ENCODE measurements around the gene ANKRD52. TPM values are rescaled to one million over a fixed set of nuclear protein-coding genes. Genes with fewer than 3 reads are reported as not detected.

ANKRD52 gene
- total RNA-seq, 6 experiments from 2014 or later, result 10.6 to 16.1 (median 12.2) TPM

DNA sequence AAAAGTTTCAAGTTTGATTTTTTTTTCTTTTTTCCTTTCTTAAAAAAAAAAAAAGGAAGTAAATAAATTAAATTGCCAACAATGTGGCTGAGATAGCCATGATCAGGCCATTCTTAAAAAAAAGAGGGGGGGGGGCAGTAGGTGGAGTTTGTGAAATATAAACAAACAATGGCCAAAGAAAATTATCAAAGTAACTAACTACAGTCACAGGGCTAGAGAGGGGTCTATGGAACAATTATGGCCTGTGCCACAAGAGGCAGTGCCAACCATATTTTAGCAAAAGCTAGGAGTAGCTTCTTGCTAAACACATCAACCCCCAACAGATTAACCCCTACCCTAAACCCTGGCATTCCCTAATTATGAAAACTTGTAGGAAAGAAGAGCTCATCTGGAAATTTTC is 52.7 kb downstream of the ANKRD52 start:
- Histone ChIP-seq H3K27ac (no peak overlapping the region), H3K27me3 (no peaks in the 10 kb centered on the region), H3K9me3 (no peaks in the 10 kb centered on the region), H3K4me1 (peaks cover 0 to 7% (median 0%) of the 10 kb centered on the region in 4 donors), H3K4me3 (no peak overlapping the region), H3K36me3 (peaks cover 5 to 44% (median 26%) of the 10 kb centered on the region in 4 donors)
- intact Hi-C loops (cut with DNase I), result no loop called here
- no peak for ATAC-seq
- DNase-seq, result no peak
- TF ChIP-seq, protein P1, sequence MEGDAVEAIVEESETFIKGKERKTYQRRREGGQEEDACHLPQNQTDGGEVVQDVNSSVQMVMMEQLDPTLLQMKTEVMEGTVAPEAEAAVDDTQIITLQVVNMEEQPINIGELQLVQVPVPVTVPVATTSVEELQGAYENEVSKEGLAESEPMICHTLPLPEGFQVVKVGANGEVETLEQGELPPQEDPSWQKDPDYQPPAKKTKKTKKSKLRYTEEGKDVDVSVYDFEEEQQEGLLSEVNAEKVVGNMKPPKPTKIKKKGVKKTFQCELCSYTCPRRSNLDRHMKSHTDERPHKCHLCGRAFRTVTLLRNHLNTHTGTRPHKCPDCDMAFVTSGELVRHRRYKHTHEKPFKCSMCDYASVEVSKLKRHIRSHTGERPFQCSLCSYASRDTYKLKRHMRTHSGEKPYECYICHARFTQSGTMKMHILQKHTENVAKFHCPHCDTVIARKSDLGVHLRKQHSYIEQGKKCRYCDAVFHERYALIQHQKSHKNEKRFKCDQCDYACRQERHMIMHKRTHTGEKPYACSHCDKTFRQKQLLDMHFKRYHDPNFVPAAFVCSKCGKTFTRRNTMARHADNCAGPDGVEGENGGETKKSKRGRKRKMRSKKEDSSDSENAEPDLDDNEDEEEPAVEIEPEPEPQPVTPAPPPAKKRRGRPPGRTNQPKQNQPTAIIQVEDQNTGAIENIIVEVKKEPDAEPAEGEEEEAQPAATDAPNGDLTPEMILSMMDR (IDR thresholded peaks at IDR 0.05), result no peak
- no peak for TF ChIP-seq POLR2A (IDR thresholded peaks at IDR 0.05)

DNA sequence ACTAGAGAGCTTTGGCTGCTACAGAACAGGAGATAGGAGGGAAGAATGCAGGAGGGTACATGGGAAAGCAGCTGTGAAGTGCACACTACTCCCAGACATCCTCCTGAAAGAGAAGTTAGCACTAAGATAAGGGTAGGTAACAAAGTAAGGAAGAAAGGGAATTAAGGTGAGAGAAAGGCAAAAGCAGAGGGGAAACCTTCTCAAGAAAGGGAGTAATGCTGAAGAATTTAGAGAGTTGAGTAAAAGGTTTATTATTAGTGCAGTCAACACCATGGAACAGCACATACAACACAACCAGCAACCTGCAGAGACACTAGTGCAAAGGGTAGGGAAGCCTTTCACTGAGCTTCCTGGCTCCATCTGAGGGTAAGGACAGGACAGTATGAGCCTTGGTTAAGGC is 53.9 kb downstream of the ANKRD52 start:
- Histone ChIP-seq H3K4me1 (peaks cover 0 to 7% (median 0%) of the 10 kb centered on the region in 4 donors), H3K27me3 (no peaks in the 10 kb centered on the region), H3K36me3 (peaks cover 0 to 33% (median 17%) of the 10 kb centered on the region in 4 donors), H3K4me3 (no peak overlapping the region), H3K27ac (no peak overlapping the region), H3K9me3 (no peaks in the 10 kb centered on the region)
- no peak for TF ChIP-seq POLR2A (IDR thresholded peaks at IDR 0.05)
- TF ChIP-seq, protein P1 (IDR thresholded peaks at IDR 0.05), result no peak
- no peak for ATAC-seq
- DNase-seq, result no peak
- intact Hi-C loops (cut with DNase I), result no loop called here

DNA sequence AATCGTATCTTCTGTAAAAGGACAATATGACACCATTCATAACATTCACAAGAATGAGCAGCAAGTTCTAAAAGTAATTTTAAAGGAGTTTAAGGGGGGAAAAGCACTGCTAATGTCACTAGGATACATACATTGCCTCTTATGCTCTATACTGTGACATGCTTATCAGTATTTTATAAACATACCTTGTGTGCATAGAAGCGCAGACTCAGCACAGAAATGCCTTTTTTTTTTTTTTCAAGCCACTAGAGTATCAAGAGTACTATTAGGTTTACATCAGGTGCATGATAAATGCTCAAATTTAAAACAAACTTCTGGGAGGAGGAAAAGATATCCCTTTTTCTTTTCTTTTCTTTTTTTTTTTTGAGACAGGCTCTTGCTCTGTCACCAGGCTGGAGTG is 55.3 kb downstream of the ANKRD52 start:
- H3K27me3 ChIP-seq, result no peaks in the 10 kb centered on the region
- peaks cover 0 to 7% (median 0%) of the 10 kb centered on the region in 4 donors for H3K4me1 ChIP-seq
- WGBS (ENCODE audit: insufficient coverage, low coverage, low lambda C conversion rate, missing lambda C conversion rate), result 68% methylated on average over 2 of the region's 2 CpGs
- peaks cover 0 to 23% (median 14%) of the 10 kb centered on the region in 4 donors for H3K36me3 ChIP-seq
- no peak overlapping the region for H3K27ac ChIP-seq
- no peak for ATAC-seq
- no peak for TF ChIP-seq POLR2A (IDR thresholded peaks at IDR 0.05)
- TF ChIP-seq, protein P1 (IDR thresholded peaks at IDR 0.05), result no peak
- no peaks in the 10 kb centered on the region for H3K9me3 ChIP-seq
- no peak for DNase-seq
- intact Hi-C loops (cut with DNase I), result no loop called here
- H3K4me3 ChIP-seq, result no peak overlapping the region

DNA sequence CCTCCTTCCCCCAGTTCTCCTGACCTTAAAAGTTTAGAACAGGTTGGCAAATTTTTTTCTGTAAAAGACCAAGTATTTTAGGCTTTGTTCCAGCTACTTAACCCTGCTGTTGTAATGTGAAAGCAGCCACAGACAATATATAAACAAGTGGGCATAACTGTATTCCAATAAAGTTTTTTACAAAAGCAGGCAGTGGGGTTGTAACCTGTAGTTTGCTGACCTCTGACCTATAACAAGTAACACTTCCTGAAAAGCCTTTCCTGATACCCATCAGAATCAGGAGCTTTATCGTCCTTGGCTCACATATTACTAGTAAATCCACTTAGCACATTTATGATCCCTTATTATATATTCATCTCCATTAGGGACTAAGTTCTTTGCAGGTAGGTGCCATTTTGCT is 55.8 kb downstream of the ANKRD52 start:
- Histone ChIP-seq H3K4me1 (peaks cover 0 to 7% (median 0%) of the 10 kb centered on the region in 4 donors), H3K36me3 (peaks cover 0 to 18% (median 10%) of the 10 kb centered on the region in 4 donors), H3K27me3 (no peaks in the 10 kb centered on the region), H3K9me3 (no peaks in the 10 kb centered on the region), H3K4me3 (no peak overlapping the region), H3K27ac (no peak overlapping the region)
- 30% methylated on average over 1 of the region's 1 CpG for WGBS (ENCODE audit: insufficient coverage, low coverage, low lambda C conversion rate, missing lambda C conversion rate)
- DNase-seq, result no peak
- ATAC-seq, result peak in 3 of 4 donors; percentile 14 to 42 (median 29)
- TF ChIP-seq, protein P1 (IDR thresholded peaks at IDR 0.05), result no peak
- TF ChIP-seq POLR2A (IDR thresholded peaks at IDR 0.05), result no peak
- intact Hi-C loops (cut with DNase I), result no loop called here

DNA sequence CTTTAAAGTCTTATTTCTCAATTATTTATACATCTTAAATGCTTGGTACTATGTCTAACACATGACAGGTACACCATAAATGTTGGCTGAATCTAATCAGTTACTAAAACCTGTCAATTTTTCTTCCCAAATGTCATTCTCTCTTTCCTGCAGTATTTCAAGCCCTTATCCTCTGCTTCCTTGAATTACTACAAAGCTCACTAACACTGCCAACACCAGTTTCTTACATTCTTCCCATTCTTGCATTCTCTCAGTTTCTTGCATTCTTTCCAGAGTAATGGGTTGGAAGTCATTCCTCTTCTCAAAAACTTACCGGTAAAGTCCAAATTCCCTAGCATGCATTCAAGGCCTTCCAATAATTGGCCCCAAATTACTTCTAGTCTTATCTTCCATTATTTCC is 59.3 kb downstream of the ANKRD52 start:
- ATAC-seq, result no peak
- no peaks in the 10 kb centered on the region for H3K36me3 ChIP-seq
- TF ChIP-seq POLR2A (IDR thresholded peaks at IDR 0.05), result no peak
- TF ChIP-seq, protein P1 (IDR thresholded peaks at IDR 0.05), result no peak
- peaks cover 0 to 7% (median 0%) of the 10 kb centered on the region in 4 donors for H3K4me1 ChIP-seq
- 70% methylated on average over 1 of the region's 1 CpG for WGBS (ENCODE audit: insufficient coverage, low coverage, low lambda C conversion rate, missing lambda C conversion rate)
- H3K27me3 ChIP-seq, result no peaks in the 10 kb centered on the region
- H3K9me3 ChIP-seq, result no peaks in the 10 kb centered on the region
- intact Hi-C loops (cut with DNase I), result no loop called here
- H3K4me3 ChIP-seq, result no peak overlapping the region
- no peak overlapping the region for H3K27ac ChIP-seq
- DNase-seq, result no peak
